ENCODE results near the gene XAB2. TPM values are rescaled to one million over a fixed set of nuclear protein-coding genes. Genes with fewer than 3 reads are reported as not detected.

XAB2 gene
- total RNA-seq, 1 experiment from 2014 or later, result 48.0 TPM

DNA sequence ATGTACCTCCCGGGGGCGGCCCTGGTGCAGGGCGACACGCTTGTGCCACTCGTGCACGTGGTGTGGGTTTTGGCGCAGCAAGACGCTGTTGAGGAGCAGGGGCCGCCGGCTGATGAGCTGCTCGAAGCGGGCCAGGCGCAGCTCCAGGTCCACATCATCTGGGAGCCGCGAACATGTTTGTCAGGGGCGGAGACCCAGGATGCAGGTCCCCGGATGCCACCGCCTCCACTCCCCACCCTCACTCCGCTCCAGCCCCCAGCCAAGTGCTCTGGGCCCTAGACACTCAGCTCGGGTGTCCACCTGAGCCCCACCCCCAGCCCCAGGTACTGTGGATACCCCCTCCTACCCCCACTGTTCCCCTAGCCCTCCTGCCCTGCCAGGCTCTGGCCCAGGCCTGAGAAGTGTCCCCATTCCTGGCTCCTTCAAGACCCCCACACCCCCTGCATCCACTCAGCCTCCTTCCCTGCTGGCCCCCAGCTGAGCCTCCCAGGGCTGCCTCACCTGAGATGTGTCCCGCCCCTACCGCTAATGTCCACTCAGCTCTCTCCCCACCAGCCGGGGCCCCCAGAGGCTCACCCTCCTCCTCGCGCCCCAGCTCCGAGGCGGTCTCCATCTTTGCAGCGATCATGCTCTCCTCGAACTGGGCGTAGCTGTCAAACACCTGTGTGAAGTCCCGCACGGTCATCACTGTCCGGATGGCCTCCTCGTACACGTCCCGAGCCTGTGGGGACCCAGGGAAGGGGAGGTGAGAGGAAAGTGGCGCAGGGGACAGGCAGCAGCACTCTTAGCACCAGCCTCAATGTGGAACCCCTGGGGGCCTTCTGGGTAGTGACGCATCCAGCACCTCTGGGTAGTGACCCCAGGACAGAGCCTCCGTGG lies 5.4 kb downstream of the XAB2 start:
- Mint-ChIP-seq H3K36me3 (ENCODE audit: insufficient read depth in 1 of 3, low read depth in 3 of 3) (peaks cover 22 to 48% (median 33%) of the 10 kb centered on the region in 3 experiments; a peak in 6 of 7 replicates), H3K9me3 (no peaks in the 10 kb centered on the region; a peak in 2 of 5 replicates), H3K27me3 (ENCODE audit: low read depth) (no peaks in the 10 kb centered on the region), H3K4me1 (peaks cover 7 to 9% of the 10 kb centered on the region in 2 experiments), H3K27ac (no peak overlapping the region), H3K4me3 (no peak overlapping the region)
- no peak overlapping the region for H3K56ac ChIP-seq (ENCODE audit: insufficient read length, low read depth, low read length)
- no peak overlapping the region for H3K4ac ChIP-seq (ENCODE audit: low read depth, low read length)
- no peak overlapping the region for H3K23ac ChIP-seq (ENCODE audit: insufficient read length, low read depth, low read length)
- H2AFZ ChIP-seq (ENCODE audit: low read length), result no peak overlapping the region
- H3T11ph ChIP-seq (ENCODE audit: low read length), result no peak overlapping the region
- no peak overlapping the region for H2BK15ac ChIP-seq (ENCODE audit: low read depth, low read length)
- no CpG with 5 or more reads among the region's 39 CpGs for WGBS (ENCODE audit: extremely low coverage, insufficient read length, low lambda C conversion rate)
- H3K9ac ChIP-seq (ENCODE audit: extremely low read depth, insufficient read length, low read length), result no peak overlapping the region
- H3K79me2 ChIP-seq (ENCODE audit: insufficient read depth, low read length), result peaks cover 17% of the 10 kb centered on the region; the same call in 1 of the 2 replicates
- H2BK12ac ChIP-seq (ENCODE audit: insufficient read length, low read depth, low read length), result no peak overlapping the region
- H4K5ac ChIP-seq (ENCODE audit: insufficient read length, low read depth, low read length), result no peak overlapping the region
- no peak overlapping the region for H3K27ac ChIP-seq (ENCODE audit: insufficient read length, low read depth, low read length)
- no peak overlapping the region for H2AK5ac ChIP-seq (ENCODE audit: insufficient read length, low read length)
- no peaks in the 10 kb centered on the region for H3K4me1 ChIP-seq (ENCODE audit: insufficient read depth, low read length)
- peaks cover 17% of the 10 kb centered on the region for H3K79me1 ChIP-seq (ENCODE audit: insufficient read depth, low read depth, low read length, poor library complexity, severe bottlenecking)
- no peak overlapping the region for H3K14ac ChIP-seq (ENCODE audit: insufficient read depth, low read length)
- peaks cover 2% of the 10 kb centered on the region; the same call in 1 of the 2 replicates for H3K27me3 ChIP-seq (ENCODE audit: insufficient read depth, low read length)
- H3K9me3 ChIP-seq (ENCODE audit: control insufficient read depth, low read depth, low read length), result no peaks in the 10 kb centered on the region
- H2BK5ac ChIP-seq (ENCODE audit: insufficient read length, low read length), result no peak overlapping the region
- H4K20me1 ChIP-seq (ENCODE audit: control insufficient read depth, insufficient read depth, insufficient read length), result no peaks in the 10 kb centered on the region
- TF ChIP-seq, protein P1, sequence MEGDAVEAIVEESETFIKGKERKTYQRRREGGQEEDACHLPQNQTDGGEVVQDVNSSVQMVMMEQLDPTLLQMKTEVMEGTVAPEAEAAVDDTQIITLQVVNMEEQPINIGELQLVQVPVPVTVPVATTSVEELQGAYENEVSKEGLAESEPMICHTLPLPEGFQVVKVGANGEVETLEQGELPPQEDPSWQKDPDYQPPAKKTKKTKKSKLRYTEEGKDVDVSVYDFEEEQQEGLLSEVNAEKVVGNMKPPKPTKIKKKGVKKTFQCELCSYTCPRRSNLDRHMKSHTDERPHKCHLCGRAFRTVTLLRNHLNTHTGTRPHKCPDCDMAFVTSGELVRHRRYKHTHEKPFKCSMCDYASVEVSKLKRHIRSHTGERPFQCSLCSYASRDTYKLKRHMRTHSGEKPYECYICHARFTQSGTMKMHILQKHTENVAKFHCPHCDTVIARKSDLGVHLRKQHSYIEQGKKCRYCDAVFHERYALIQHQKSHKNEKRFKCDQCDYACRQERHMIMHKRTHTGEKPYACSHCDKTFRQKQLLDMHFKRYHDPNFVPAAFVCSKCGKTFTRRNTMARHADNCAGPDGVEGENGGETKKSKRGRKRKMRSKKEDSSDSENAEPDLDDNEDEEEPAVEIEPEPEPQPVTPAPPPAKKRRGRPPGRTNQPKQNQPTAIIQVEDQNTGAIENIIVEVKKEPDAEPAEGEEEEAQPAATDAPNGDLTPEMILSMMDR (conservative IDR thresholded peaks at IDR 0.05), result no peak
- H4K8ac ChIP-seq (replicated peaks; ENCODE audit: insufficient read length, low read depth, low read length), result no peak overlapping the region
- no peak overlapping the region for H4K91ac ChIP-seq (ENCODE audit: insufficient read length, low read depth, low read length)
- H3K23me2 ChIP-seq (ENCODE audit: insufficient read length, low read depth, low read length, poor library complexity, severe bottlenecking), result peaks cover 5% of the 10 kb centered on the region
- H3K4me2 ChIP-seq (ENCODE audit: insufficient read depth, insufficient read length, low read length), result no peak overlapping the region
- no peak overlapping the region for H3K18ac ChIP-seq (ENCODE audit: insufficient read length, low read depth, low read length)
- no peak for DNase-seq
- H2BK120ac ChIP-seq (ENCODE audit: low read depth, low read length, poor library complexity, severe bottlenecking), result no peak overlapping the region
- H2BK20ac ChIP-seq (ENCODE audit: low read depth, low read length, poor library complexity, severe bottlenecking), result no peak overlapping the region

All from H9 (cell line).